Hepatocyte (in vitro differentiated cells): Measurements from ENCODE around the gene CHMP4B.

Experiments
- EZH2phosphoT487 ChIP-seq: fragments of 200-600 bp; sonication (generic); IDR thresholded peaks from one replicate; pipeline ENCODE4 v1.6.1; 2018; ENCODE audit warnings: antibody characterized with exemption, mild to moderate bottlenecking, low read depth, moderate library complexity; ENCODE audit not compliant: unreplicated experiment, severe bottlenecking
- TF ChIP-seq, protein P1 (sequence below): fragments of 200-600 bp; sonication (generic); IDR thresholded peaks from 2 replicates; pipeline ENCODE4 v1.5.1; 2016; ENCODE audit warnings: antibody characterized with exemption, mild to moderate bottlenecking; ENCODE audit not compliant: poor library complexity

DNA sequence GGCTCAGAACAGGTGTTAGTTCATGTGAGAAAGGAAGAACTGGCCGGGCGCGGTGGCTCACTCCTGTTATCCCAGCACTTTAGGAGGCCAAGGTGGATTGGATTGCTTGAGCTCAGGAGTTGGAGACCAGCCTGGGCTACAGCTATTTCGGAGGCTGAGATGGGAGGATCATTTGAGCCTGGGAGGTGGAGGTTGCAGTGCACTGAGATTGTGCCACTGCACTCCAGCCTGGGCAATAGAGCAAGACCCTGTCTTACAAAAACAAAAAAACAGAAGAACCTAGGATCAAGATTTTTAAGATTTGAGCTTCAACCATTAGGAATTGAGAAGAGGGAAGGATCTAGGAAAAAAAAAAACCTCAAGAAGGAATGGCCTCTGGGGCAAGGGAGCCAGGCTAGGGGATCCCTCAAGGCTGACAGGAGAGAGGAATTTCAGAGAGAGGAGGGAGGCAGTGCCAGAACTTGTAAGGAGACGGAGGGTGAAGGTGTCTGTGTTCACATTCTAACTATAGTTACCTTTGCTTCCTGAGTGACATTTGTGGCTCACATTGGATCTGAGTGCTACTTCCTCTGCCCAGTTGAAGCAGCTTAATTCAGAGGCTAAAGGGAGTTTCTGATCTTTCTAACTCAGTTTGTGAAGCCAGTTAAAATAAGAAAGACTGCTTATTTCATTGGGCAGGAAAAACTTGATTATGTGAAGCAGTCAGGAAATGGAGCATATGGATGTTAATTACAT lies 26.1 kb downstream of the CHMP4B start:
- TF ChIP-seq, protein P1, sequence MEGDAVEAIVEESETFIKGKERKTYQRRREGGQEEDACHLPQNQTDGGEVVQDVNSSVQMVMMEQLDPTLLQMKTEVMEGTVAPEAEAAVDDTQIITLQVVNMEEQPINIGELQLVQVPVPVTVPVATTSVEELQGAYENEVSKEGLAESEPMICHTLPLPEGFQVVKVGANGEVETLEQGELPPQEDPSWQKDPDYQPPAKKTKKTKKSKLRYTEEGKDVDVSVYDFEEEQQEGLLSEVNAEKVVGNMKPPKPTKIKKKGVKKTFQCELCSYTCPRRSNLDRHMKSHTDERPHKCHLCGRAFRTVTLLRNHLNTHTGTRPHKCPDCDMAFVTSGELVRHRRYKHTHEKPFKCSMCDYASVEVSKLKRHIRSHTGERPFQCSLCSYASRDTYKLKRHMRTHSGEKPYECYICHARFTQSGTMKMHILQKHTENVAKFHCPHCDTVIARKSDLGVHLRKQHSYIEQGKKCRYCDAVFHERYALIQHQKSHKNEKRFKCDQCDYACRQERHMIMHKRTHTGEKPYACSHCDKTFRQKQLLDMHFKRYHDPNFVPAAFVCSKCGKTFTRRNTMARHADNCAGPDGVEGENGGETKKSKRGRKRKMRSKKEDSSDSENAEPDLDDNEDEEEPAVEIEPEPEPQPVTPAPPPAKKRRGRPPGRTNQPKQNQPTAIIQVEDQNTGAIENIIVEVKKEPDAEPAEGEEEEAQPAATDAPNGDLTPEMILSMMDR, result no peak
- TF ChIP-seq EZH2phosphoT487, result no peak
